A549 treated with GW870086 at 1 μM for 4 hours (cell line): ENCODE data around the gene RPL21. TPM values are rescaled to one million over a fixed set of nuclear protein-coding genes. Genes with fewer than 3 reads are reported as not detected.

Source experiments
- total RNA-seq: library from RNA; stranded (reverse); fragments of 200-300 nt; extraction: Qiagen RNA extraction; gene quantifications from 5 replicates; pipeline ENCODE4 v1.2.3, GENCODE V29; 2022; ENCODE audit warnings: low read depth

RPL21 gene
- total RNA-seq: 1,283 to 1,776 TPM (median 1,328 TPM) in 5 replicates

DNA sequence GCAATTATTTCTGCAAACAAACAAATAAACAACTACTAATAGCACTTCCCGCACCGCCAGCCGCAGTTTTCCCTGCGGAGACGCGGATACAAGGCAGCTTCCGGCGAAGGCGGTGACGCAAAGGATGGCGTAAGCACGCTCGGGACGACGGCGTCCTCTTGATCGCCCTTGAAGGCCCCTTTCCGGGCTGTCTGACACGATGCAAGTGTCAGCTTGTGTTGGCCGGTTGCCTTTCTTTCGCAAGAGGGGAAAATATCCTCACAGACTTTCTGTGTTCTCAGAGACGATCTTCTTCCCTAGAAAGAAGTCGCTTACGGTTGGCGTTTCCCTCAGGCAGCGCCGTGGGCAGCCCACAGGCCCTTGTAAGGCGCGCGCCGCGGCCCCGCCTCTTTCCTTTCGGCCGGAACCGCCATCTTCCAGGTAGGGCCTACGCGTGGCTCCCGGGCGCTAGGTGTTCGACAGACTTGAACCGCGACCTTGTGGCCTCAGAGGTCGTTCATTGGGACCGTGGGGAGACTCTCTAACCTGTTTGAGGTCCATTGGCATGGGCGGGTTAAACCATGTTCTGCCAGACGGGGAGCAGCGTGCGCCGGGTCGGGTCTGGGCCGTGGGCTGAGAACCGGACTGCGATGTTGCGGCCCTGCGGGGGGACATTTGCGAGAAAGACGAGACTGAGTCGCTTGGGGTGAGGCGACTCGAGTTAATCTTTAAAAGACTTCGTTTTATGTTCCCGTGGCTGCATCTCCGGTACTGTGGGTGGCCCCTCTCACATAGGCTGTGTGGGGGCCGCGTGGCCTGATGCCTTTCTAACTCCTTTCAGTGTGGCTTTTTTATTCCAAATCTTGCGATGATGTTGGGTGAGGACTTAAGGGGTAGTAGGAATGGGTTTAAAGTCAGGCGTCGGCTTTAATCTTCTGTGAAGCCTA, at the start of gene RPL21:
Gene RPL21 (plus strand): TSS at position 393 of the 926 bp plus-strand sequence. CDS start 2,219 bp downstream, outside the sequence.

DNA sequence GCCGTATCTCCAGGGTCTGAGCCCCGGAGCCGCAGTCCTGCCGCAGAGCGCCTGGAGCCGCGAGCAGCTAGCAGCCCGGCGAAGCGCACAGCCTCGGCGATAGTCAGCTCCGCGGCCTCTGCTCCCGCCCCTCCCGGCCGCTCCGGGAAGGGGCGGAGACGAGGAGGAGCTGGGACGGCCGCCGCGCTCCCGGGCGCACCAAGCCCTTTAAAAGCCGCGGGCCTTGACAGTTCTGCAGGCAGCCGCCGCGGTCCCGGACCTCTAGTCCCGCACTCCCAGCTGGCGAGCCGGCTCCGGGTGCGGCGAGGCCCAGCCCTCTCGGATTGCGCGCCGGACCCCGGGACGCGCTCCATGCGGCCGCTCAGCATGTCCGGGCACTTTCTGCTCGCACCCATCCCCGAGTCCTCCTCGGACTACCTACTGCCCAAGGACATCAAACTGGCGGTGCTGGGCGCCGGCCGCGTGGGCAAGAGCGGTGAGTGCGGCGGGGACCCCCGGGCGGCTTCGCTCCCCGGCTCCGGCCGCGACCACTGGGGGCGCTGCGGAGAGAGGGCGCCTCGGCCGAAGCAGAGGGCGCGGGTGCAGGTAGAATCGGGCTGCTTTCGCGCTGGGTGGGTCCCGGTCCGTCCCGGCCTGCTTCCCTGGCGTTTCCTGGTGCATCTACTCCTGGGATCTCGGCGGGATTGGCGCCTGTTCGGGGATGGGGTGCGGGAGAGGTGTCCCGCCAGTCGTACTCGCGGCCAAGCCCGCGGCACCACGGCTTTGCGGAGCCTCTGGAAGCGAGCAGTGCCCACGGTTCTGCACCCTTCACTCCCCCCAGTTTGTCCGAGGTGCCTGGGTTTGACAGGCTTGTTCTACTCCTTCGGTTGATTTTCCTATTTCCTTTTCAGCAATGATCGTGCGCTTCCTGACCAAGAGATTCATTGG, 19.5 kb downstream of the RPL21 start, which contains the start of gene RASL11A:
Gene RASL11A (plus strand): TSS at position 237 of the 927 bp plus-strand sequence. CDS start 115 bp downstream, at position 352.

Other genes starting within 250 kb of the RPL21 start
- gene USP12, start 79.7 kb upstream of the RPL21 start, total RNA-seq: 17.5 to 23.3 TPM (median 19.2 TPM) in 5 replicates
- gene RASL11A, start 19.3 kb downstream of the RPL21 start, total RNA-seq: 2.9 to 6.7 TPM (median 4.5 TPM) in 5 replicates
- gene GTF3A, start 173.1 kb downstream of the RPL21 start, total RNA-seq: 84.9 to 103 TPM (median 99.9 TPM) in 5 replicates
- 19.1 to 22.9 TPM (median 21.1 TPM) in 5 replicates for gene MTIF3, start 199.0 kb downstream of the RPL21 start, total RNA-seq